ENCODE data around the gene NUMBL. TPM values are rescaled to one million over a fixed set of nuclear protein-coding genes. Genes with fewer than 3 reads are reported as not detected.
A peak's percentile ranks its signal among the peaks of the same experiment; 100 is the strongest.
"Not testable (repeated sequence)": the region's sequence is repeated elsewhere in the genome, so short reads cannot be mapped to it uniquely, and the experiment has no call there.

NUMBL gene
- polyA plus RNA-seq, 2 of the 4 experiments (the other 2 are of a cell fraction) = 21.1 to 28.7 TPM

DNA sequence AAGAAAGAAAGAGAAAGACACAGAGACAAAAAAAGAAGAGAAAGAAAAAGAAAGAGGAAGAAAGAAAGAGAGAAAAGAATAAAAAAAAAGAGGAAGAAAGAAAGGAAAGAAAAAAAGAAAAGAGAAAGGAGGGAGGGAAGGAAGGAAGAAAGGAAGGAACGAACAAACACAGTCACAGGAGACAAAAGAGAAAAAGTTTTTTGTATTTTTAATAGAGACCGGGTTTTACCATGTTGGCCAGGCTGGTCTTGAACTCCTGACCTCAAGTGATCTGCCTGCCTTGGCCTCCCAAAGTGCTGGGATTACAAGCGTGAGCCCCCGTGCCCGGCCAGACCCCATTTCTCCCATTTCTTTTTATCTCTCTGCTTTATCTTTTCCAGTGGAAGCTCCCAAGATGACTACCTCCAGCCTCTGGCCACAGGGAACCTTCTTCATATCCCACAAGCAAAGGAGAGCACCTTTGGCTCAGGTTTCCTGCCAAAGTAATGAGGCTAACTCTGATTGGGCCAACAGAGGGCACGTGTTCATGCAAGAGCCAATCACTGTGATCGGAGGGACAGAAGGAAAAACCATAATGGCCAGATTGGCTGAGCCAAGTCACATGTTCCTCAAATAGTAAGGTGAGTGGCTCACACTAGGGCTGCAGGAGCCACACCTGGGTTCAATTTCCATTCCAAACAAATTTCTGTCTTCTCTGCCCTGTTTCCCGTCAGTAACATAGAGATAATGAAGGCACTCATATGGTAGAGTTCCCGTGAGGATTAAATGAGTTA lies 40.4 kb downstream of the NUMBL start:
- H3K27ac ChIP-seq, H3K9me3 ChIP-seq, POLR2A ChIA-PET, H3K4me3 ChIP-seq, H3K4me2 ChIP-seq: not testable (repeated sequence)
- WGBS (ENCODE audit: missing lambda C conversion rate) = 92% methylated on average over 9 of the region's 9 CpGs
- ATAC-seq (peak in 1 of 2 experiments; percentile 2; a peak in 1 of 6 replicates), DNase-seq (ENCODE audit: low read depth in 1 of 2, low spot score in 1 of 2) (peak; percentile 56 to 80), FAIRE-seq (peak; percentile 91)
- peaks cover 18% of the 10 kb centered on the region for H3K4me1 ChIP-seq
- peak; percentile 94 for TF ChIP-seq USF2 (IDR thresholded peaks at IDR 0.05)
- CTCF ChIA-PET = interaction anchor here (0.7 to 16.6 kb wide), 5 partner anchors 9 to 94 kb away, joined by 3 to 174 read pairs (median 4); no protein-coding TSS in a partner anchor

DNA sequence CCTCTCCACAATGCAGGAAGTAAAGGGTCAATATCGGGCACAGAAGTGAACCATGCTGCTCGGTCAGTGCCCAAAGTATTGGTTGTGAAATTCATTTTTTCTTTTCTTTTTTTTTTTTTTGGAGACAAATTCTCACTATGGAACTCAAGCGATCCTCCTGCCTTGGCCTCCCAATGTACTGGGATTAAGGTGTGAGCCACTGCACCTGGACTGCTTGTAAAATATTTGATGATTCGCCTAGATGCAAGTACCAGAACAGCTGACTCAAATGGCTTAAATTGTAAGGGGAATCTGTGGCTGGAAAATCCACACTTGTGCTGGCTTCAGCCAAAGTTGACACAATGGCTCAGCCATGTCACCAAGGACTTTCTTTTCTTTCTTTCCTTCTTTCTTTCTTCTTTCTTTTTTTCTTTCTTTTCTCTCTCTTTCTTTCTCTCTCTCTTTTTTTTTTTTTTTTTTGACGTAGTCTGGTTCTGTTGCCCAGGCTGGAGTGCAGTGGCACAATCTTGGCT lies 43.7 kb downstream of the NUMBL start:
- 47% methylated on average over 5 of the region's 5 CpGs for WGBS (ENCODE audit: missing lambda C conversion rate)
- Histone ChIP-seq H3K4me1 (peaks cover 20% of the 10 kb centered on the region), H3K4me2 (peak overlapping the region; percentile 77), H3K27ac (peak overlapping the region; percentile 72 to 77), H3K4me3 (peak overlapping the region; percentile 36), H3K9me3 (no peaks in the 10 kb centered on the region)
- DNase-seq (ENCODE audit: low read depth in 1 of 2, low spot score in 1 of 2) (no peak), ATAC-seq (no peak; a peak in 1 of 6 replicates), FAIRE-seq (peak; percentile 88)
- ChIA-PET POLR2A (interaction anchor here (0.6 to 1.8 kb wide), 12 partner anchors 9 to 595 kb away, joined by 3 to 13 read pairs (median 5); partner anchors contain the start of genes ACTMAP, EGLN2, RAB4B and SNRPA), CTCF (interaction anchor here (0.7 to 5.8 kb wide), 17 partner anchors 8 to 721 kb away, joined by 3 to 195 read pairs (median 7); partner anchors contain the start of gene BLVRB)
- TF ChIP-seq TFCP2L1 (CRISPR knock-in tag; IDR thresholded peaks at IDR 0.05) (peak; percentile 26; the same call in 1 of the 2 replicates), NPAS2 (CRISPR knock-in tag; IDR thresholded peaks at IDR 0.05; ENCODE audit: borderline replicate concordance) (no peak), HOXB5 (CRISPR knock-in tag; IDR thresholded peaks at IDR 0.05) (no peak), HES2 (IDR thresholded peaks at IDR 0.05) (no peak), HDAC2 (IDR thresholded peaks at IDR 0.05) (no peak), ZNF302 (CRISPR knock-in tag; IDR thresholded peaks at IDR 0.05) (peak; percentile 63; the same call in 1 of the 2 replicates), RNF2 (IDR thresholded peaks at IDR 0.05; ENCODE audit: borderline replicate concordance, low read depth) (no peak), E2F6 (IDR thresholded peaks at IDR 0.05; ENCODE audit: borderline replicate concordance, low read depth) (no peak), HOXB13 (CRISPR knock-in tag; IDR thresholded peaks at IDR 0.05; ENCODE audit: low read depth) (no peak), CTCF (IDR thresholded peaks at IDR 0.05) (no peak), KDM5A (IDR thresholded peaks at IDR 0.05) (no peak), HEYL (CRISPR knock-in tag; IDR thresholded peaks at IDR 0.05) (no peak), RAD21 (conservative IDR thresholded peaks at IDR 0.05 in 1 of 2, IDR thresholded peaks at IDR 0.05 in 1 of 2) (no peak), FOSL2 (IDR thresholded peaks at IDR 0.05) (no peak), FOSL2 (CRISPR knock-in tag; IDR thresholded peaks at IDR 0.05) (0 out of 2 replicates have a peak, but pooled peaks have one; percentile 4), MAFK (IDR thresholded peaks at IDR 0.05; ENCODE audit: partially characterized antibody) (peak; percentile 2), CHD4 (IDR thresholded peaks at IDR 0.05; ENCODE audit: borderline replicate concordance) (no peak), HMGXB4 (CRISPR knock-in tag; IDR thresholded peaks at IDR 0.05; ENCODE audit: borderline replicate concordance) (no peak), JUNB (IDR thresholded peaks at IDR 0.05) (no peak), ESRRA (IDR thresholded peaks at IDR 0.05; ENCODE audit: borderline replicate concordance, low read length) (no peak), ZC3H11A (IDR thresholded peaks at IDR 0.05) (no peak), KDM1A (IDR thresholded peaks at IDR 0.05; ENCODE audit: low read depth) (no peak), MAZ (IDR thresholded peaks at IDR 0.05; ENCODE audit: borderline replicate concordance, low read depth, low read length) (no peak), FOSB (CRISPR knock-in tag; IDR thresholded peaks at IDR 0.05) (no peak; the same call in 1 of the 2 replicates)
- TF ChIP-seq, protein P1, sequence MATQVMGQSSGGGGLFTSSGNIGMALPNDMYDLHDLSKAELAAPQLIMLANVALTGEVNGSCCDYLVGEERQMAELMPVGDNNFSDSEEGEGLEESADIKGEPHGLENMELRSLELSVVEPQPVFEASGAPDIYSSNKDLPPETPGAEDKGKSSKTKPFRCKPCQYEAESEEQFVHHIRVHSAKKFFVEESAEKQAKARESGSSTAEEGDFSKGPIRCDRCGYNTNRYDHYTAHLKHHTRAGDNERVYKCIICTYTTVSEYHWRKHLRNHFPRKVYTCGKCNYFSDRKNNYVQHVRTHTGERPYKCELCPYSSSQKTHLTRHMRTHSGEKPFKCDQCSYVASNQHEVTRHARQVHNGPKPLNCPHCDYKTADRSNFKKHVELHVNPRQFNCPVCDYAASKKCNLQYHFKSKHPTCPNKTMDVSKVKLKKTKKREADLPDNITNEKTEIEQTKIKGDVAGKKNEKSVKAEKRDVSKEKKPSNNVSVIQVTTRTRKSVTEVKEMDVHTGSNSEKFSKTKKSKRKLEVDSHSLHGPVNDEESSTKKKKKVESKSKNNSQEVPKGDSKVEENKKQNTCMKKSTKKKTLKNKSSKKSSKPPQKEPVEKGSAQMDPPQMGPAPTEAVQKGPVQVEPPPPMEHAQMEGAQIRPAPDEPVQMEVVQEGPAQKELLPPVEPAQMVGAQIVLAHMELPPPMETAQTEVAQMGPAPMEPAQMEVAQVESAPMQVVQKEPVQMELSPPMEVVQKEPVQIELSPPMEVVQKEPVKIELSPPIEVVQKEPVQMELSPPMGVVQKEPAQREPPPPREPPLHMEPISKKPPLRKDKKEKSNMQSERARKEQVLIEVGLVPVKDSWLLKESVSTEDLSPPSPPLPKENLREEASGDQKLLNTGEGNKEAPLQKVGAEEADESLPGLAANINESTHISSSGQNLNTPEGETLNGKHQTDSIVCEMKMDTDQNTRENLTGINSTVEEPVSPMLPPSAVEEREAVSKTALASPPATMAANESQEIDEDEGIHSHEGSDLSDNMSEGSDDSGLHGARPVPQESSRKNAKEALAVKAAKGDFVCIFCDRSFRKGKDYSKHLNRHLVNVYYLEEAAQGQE (IDR thresholded peaks at IDR 0.05) = no peak

Measured in A549 (cell line).